IPS-18c (cell line): ENCODE measurements around the gene XXYLT1.
"Not testable (repeated sequence)": the region's sequence is repeated elsewhere in the genome, so short reads cannot be mapped to it uniquely, and the experiment has no call there.

Source experiments
- H3K4me3 ChIP-seq: 2 replicates; pipeline ENCODE4 v1.7.0; 2013; ENCODE audit warnings: low read depth, mild to moderate bottlenecking, low read length, moderate library complexity; ENCODE audit not compliant: insufficient read depth
- H3K9me3 ChIP-seq: one replicate; pipeline ENCODE4 v1.6.1; 2013; ENCODE audit warnings: mild to moderate bottlenecking, low read length, moderate library complexity; ENCODE audit not compliant: control insufficient read depth, insufficient read depth

XXYLT1 gene

DNA sequence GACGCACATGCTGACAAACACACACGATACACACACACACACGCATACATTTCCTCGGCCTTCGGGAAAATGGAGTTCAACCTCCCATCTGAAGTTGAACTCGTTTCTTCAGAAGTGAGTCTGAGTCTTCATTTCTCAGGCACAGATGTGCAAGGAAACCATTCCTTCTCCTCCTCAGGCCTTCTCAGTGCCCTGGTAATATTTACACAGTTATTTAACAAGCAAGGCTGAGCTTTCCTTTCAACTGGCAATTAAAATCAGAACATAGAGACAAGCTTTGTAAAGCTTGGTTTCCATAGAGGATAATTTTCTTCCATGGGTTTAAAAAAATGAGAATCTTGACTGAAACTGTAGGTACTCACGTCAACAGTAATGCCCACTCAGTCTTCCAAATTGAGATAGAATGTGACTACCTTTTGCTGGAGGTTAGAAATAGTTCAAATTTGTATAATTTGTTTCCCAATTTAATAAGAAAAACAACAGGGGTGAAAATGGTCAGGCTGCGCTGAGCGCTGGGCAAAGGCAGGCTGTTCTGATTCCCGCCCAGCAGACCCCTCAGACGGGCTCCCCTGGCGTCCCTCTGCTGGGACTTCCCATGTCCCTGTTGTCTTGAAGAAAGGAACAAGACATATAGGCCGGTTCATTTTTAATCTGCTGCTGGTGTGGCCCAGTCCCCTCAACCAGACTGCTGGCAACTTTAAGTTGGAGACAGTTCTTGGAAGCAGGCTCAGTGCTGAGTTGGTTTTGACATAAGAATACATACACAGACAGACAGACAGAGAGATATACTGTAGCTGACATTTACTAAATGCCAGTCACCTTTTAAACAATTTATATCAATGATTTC is 174.3 kb downstream of the XXYLT1 start:
- no peak overlapping the region for H3K4me3 ChIP-seq
- no peaks in the 10 kb centered on the region for H3K9me3 ChIP-seq

DNA sequence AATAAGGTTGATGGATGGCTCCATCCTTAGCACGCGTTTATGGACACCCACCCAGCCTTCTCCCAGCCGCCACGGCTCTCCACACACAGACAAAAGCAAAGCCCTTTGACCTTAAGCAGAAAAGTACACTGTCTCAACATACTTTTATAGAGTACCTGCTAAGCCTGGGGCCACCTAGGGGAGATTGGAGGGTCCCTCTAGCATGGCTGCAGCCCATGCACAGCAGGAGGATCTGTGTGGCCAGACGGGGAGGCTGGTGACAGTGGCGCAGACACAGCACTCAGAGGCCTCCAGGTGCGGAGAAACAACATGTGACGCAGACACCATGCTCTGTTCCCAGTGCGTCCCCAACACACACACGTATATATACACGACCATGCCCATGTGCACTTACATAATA is 174.9 kb downstream of the XXYLT1 start:
- no peak overlapping the region for H3K4me3 ChIP-seq
- no peaks in the 10 kb centered on the region for H3K9me3 ChIP-seq

DNA sequence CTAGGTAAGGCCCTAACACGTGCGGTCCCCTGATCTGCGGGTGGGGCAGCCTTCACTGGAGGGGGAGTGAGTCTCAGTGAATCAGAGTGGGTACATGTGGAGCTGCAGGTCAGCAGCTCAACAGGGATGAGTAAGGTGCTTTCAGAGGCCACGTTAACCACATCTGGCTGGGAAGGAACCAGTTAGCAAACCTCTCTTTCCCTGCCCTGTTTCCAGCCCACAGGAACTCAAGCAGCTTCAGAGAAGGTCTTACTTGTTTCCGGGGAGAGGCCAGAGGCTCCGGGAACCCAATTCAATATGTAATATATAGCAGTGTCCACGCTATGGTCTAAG is 175.3 kb downstream of the XXYLT1 start:
- H3K4me3 ChIP-seq, result no peak overlapping the region
- no peaks in the 10 kb centered on the region for H3K9me3 ChIP-seq

GRCh38 chr3:195095035-195095703 is 175.8 kb downstream of the XXYLT1 start:
- Histone ChIP-seq H3K9me3 (no peaks in the 10 kb centered on the region), H3K4me3 (no peak overlapping the region)

DNA sequence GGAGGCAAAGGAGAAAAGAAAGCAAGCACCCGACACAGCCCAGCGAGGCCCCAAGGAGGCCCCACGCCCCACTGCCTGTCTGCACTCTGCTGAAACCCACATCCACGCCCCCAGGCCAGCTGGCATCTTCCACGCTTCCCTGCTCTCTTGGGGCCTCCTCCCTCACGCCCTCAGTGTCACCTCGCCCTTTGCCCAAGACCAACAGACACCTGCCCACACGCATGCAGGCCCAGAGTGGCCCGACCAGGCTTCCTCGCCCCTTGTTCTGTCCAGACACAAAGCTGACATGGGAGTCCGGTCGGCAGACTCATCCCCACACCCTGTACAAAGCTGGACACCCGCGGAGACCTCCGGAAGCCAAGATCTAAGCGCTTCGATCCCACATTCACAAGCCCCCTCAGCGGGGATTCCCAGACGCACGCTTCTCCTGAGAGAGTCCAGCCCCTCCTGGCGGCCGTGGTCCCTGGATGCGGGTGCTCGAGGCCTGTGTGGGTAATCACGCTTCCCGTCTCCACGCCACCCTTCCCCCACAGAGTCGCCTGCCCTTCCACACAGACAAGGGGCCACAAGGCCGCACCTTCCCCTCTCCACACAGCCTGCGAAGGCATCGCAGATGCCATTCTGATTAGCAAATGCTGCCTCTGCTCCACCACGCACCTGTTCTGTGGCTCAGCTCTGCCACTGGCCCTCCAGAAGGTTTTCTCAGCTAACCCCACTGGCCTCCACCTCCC is 176.6 kb downstream of the XXYLT1 start:
- no peak overlapping the region for H3K4me3 ChIP-seq
- H3K9me3 ChIP-seq, result no peaks in the 10 kb centered on the region

DNA sequence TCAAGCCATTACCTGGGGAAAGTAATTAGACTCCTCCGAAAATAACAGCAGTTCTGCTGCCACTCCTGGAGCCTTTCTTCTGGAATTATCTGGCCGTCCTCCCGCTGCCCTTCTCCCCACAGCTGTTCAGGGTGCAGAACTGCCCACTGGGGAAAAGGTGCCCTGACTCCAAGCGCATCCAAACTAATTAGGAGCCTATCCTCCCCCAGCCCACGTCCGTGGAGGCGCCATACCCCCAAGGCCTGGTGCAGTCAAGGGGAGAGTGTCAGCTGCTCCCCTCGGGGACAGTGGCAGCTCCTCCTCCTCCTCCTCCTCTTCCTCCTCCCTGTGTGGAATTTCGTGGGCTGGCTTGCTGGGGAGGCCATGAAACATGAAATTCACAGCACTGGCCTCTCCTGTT is 177.2 kb downstream of the XXYLT1 start:
- Histone ChIP-seq H3K9me3 (no peaks in the 10 kb centered on the region), H3K4me3 (no peak overlapping the region)

GRCh38 chr3:195087840-195088601 is 182.9 kb downstream of the XXYLT1 start:
- H3K9me3 ChIP-seq, result not testable (repeated sequence)
- H3K4me3 ChIP-seq, result peak overlapping the region; percentile 49; the same call in 1 of the 2 replicates

DNA sequence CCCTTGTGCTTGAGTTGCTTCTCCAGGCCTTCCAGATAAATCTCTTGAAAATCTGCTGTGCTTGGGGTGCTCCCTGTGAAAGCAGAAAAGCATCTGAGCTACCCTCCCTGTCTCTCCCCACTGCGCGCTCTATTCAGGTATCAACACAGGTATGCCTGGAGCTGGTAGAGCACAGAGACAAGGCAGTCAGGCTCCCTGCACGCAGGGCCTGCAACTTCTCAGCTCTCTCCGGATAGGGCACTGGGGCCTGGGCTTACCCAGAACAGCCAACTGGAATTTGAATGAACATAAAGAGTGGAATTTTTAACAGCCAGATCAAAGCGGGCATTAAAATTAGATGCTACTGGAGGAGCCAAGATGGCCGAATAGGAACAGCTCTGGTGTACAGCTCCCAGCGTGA is 183.6 kb downstream of the XXYLT1 start:
- Histone ChIP-seq H3K4me3 (peak overlapping the region; percentile 49), H3K9me3 (no peaks in the 10 kb centered on the region)

DNA sequence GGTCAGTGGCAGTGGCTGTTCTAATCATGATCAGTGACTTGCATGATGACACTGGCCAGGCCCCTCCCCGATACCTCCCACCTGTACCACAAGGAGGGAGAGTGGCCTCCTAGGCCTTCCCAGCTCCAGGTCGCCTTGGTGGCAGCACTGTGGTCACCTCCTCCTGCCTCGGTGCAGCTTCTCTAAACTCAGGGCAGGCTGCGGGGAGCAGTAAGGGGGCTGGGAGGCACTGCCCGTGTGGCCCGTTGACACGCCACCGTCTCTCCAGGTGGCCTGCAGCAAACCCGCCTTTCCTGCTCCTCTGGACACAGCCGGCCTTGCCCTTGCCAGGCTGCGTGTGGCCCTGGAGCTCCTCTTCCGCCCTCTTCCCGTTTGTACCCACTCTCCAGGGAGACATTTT is 184.1 kb downstream of the XXYLT1 start:
- Histone ChIP-seq H3K9me3 (no peaks in the 10 kb centered on the region), H3K4me3 (peak overlapping the region; percentile 49; the same call in 1 of the 2 replicates)

DNA sequence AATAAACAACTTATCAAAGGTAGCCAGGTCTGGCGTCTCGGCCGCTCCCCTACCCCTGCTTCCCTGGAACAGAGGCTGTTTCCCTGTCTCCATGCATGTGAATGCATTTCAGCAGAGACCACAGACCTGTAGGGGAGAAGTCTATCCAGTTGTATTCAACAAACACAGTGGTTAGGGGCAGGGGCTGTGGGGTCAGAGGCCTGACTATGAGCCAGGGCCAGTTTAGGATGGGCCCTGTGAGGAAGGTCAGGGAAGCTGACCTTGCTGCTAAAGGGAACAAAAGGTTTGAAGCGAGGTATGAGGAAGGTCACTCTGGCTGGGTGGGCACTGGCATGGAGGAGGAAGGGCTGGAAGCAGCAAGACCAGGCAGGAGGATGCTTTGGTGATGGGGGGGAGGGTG is 184.6 kb downstream of the XXYLT1 start:
- no peak overlapping the region for H3K4me3 ChIP-seq
- no peaks in the 10 kb centered on the region for H3K9me3 ChIP-seq

GRCh38 chr3:195085356-195086130 is 185.4 kb downstream of the XXYLT1 start:
- H3K4me3 ChIP-seq, result no peak overlapping the region
- H3K9me3 ChIP-seq, result no peaks in the 10 kb centered on the region

DNA sequence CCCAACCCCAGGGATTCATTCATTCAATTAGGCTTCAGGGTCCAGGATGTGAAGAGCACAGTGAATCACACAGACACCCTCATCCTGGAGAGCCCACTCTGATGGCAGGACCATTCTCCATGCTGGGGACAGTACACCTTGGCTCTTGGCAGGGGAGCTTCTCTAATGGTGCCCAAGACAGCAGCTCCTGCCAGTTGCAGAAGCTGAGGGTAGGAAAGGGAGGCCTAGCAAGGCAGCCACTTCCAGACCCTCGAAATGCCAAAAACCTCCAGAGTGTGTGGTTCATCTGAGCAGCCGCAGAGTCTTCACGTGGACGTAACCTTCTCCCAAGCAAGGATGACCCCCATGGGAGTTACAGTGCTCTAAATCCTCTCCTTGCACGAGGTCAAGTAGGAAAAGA is 186.2 kb downstream of the XXYLT1 start:
- H3K4me3 ChIP-seq, result no peak overlapping the region
- no peaks in the 10 kb centered on the region for H3K9me3 ChIP-seq

DNA sequence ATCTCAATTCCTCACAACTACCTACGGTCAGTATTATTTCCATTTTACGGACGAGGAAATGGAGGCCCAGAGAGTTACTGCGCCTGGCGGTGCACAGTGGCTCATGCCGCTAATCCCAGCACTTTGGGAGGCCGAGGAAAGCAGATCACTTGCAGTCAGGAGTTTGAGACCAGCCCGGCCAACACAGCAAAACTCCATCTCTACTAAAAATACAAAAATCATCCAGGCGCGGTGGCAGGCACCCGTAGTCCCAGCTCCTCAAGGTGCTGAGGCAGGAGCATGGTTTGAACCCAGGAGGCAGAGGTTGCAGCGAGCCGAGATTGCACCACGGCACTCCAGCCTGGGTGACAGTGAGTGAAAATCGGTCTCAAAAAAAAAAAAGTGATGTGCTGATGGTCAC is 187.3 kb downstream of the XXYLT1 start:
- Histone ChIP-seq H3K4me3 (no peak overlapping the region), H3K9me3 (no peaks in the 10 kb centered on the region)

DNA sequence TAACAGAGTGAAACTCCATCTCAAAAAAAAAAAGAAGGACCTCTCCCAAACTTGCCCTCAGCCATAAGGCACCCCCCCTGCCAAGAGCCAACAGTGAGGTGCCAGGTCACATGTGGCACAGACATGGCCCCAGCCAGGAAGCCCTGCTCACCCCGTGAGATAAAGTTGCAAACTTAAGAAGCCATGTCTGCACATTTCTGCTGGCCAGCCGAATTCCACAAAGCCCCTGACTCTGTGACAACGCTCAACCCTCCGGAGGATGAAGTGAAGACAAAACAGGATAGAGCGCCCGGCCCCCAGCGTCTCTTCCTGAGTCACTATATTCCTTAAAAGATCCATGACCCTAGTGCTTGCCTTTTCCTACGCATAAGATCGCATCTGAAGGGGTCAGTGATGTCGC is 188.1 kb downstream of the XXYLT1 start:
- Histone ChIP-seq H3K4me3 (no peak overlapping the region), H3K9me3 (no peaks in the 10 kb centered on the region)

- no peaks in the 10 kb centered on the region for H3K9me3 ChIP-seq
- no peak overlapping the region for H3K4me3 ChIP-seq
Measured at GRCh38 chr3:195081242-195081963, 189.6 kb downstream of the XXYLT1 start.

DNA sequence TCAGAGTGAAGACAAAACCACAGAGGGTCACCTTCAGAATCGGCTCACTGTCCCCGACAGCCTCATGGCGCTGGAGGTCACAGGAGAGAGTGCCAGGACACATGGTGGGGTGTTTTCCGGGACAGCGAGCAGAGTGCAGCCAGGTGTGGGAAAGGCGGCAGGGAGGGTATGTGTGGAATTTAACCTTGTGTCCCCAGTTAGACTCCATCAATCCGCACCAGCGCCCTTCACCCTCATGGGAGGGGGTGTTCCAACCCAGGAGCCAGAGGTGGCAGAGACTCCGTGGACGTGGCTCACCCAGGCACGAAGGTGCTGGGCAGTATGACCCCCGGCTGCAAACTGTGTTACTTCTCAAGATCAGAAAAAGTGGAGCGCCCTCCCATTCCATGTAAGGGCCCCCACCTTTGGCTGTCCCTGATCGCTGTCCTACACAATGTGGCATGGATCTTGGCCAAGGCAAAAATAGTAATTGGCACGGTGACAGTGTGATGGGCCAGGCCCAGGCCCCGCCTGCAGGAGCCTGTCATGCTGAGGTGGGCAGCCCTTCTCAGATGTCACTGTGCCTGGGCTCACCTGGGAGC is 190.3 kb downstream of the XXYLT1 start:
- no peaks in the 10 kb centered on the region for H3K9me3 ChIP-seq
- H3K4me3 ChIP-seq, result no peak overlapping the region
